A549 (cell line): ENCODE results near the gene PACS2. TPM values are rescaled to one million over a fixed set of nuclear protein-coding genes. Genes with fewer than 3 reads are reported as not detected.

Experiments
- ATAC-seq, 2 experiments: fragments of 200-7000 bp in 1 of 2; fragments of >200 bp in 1 of 2; cut with Nextera tagmentation in 1 of 2; cut with Tn5 transposase in 1 of 2; 3 replicates each; pipeline versions ENCODE4 v1.8.0 to v1.9.1; 2018 to 2020; ENCODE audit warnings: mild to moderate bottlenecking in 1 of 2, moderate library complexity in 1 of 2
- CTCF ChIA-PET: fragments of 300-600 bp; sonication (Branson Sonifier 250); formaldehyde crosslinking; extraction: SDS; loops from one replicate; lab custom pipeline; 2021; ENCODE audit warnings: antibody characterized with exemption, inconsistent platforms; lab: Yijun Ruan, JAX
- POLR2A ChIA-PET: fragments of 350-600 bp; formaldehyde crosslinking; extraction: SDS; loops from one replicate; lab custom pipeline; 2021; ENCODE audit warnings: antibody characterized with exemption, inconsistent platforms; lab: Yijun Ruan, JAX
- DNase-seq, 2 experiments: peaks; one replicate each; pipeline versions ENCODE4 v3.0.0 to v3.0.0-alpha.2; 2011 to 2016; ENCODE audit warnings: low read depth in 1 of 2, low spot score in 1 of 2
- FAIRE-seq: peaks from 2 replicates; lab custom pipeline; 2011; peaks lifted over from hg19 to GRCh38; lab: Jason Lieb, UNC
- H3K27ac ChIP-seq, 2 experiments: fragments of >200 bp; sonication (Bioruptor Twin); formaldehyde crosslinking; 3 replicates each; pipeline ENCODE4 v1.5.1; 2016 to 2017
- H3K4me1 ChIP-seq: fragments of >200 bp; sonication (Bioruptor Twin); formaldehyde crosslinking; 3 replicates; pipeline ENCODE4 v1.6.1; 2016
- H3K4me2 ChIP-seq: fragments of >200 bp; sonication (Bioruptor Twin); formaldehyde crosslinking; 3 replicates; pipeline ENCODE4 v1.6.1; 2016
- H3K4me3 ChIP-seq: fragments of >200 bp; sonication (Bioruptor Twin); formaldehyde crosslinking; 3 replicates; pipeline ENCODE4 v1.5.1; 2016
- H3K9me3 ChIP-seq: fragments of >200 bp; sonication (Bioruptor Twin); formaldehyde crosslinking; 3 replicates; pipeline ENCODE4 v1.6.1; 2016
- BCL3 ChIP-seq: fragments of >200 bp; sonication (Bioruptor Twin); formaldehyde crosslinking; IDR thresholded peaks from 3 replicates; pipeline ENCODE4 v1.6.1; 2016
- BHLHE40 ChIP-seq: IDR thresholded peaks from 2 replicates; pipeline ENCODE4 v1.6.1; 2012; ENCODE audit warnings: low read depth, low read length, inconsistent platforms
- CBX8 ChIP-seq: fragments of 200-600 bp; sonication (generic); IDR thresholded peaks from 2 replicates; pipeline ENCODE4 v1.6.1; 2016
- CEBPB ChIP-seq, 2 experiments: fragments of >200 bp in 1 of 2; sonication (Bioruptor Twin) in 1 of 2; formaldehyde crosslinking in 1 of 2; IDR thresholded peaks; 2 replicates each; pipeline ENCODE4 v1.6.1; 2012 to 2016
- CHD2 ChIP-seq: fragments of 150-350 bp; IDR thresholded peaks from 2 replicates; pipeline ENCODE4 v1.6.1; 2014; ENCODE audit warnings: low read length; ENCODE audit not compliant: partially characterized antibody
- EHMT2 ChIP-seq: fragments of 200-600 bp; sonication (generic); IDR thresholded peaks from 2 replicates; pipeline ENCODE4 v1.6.1; 2016; ENCODE audit warnings: antibody characterized with exemption, low read depth, mild to moderate bottlenecking, moderate library complexity
- HDAC2 ChIP-seq: fragments of 200-600 bp; sonication (generic); IDR thresholded peaks from 2 replicates; pipeline ENCODE4 v1.6.1; 2016
- HES2 ChIP-seq: fragments of >200 bp; sonication (Bioruptor Twin); formaldehyde crosslinking; IDR thresholded peaks from 2 replicates; pipeline ENCODE4 v1.6.1; 2016
- HOXA7 ChIP-seq: fragments of 250-450 bp; sonication (Bioruptor Pico); IDR thresholded peaks from 2 replicates; pipeline ENCODE4 v1.5.0; 2020; ENCODE audit warnings: mild to moderate bottlenecking, moderate library complexity
- JUN ChIP-seq, 2 experiments: fragments of >200 bp; sonication (Bioruptor Twin); formaldehyde crosslinking; IDR thresholded peaks; 2 replicates in 1 of 2; 3 replicates in 1 of 2; pipeline ENCODE4 v1.6.1; 2016 to 2017
- MAZ ChIP-seq: fragments of 150-350 bp; IDR thresholded peaks from 2 replicates; pipeline ENCODE4 v1.6.1; 2014; ENCODE audit warnings: antibody characterized with exemption, low read depth, low read length, borderline replicate concordance
- MYC ChIP-seq: IDR thresholded peaks from 2 replicates; pipeline ENCODE4 v1.6.1; 2012; ENCODE audit warnings: mild to moderate bottlenecking, inconsistent platforms, low read length, improper control_type of control experiment, borderline replicate concordance
- NR3C1 ChIP-seq: fragments of >200 bp; sonication (Bioruptor Twin); formaldehyde crosslinking; IDR thresholded peaks from 3 replicates; pipeline ENCODE4 v1.6.1; 2017
- POLR2AphosphoS2 ChIP-seq: conservative IDR thresholded peaks from 2 replicates; pipeline ENCODE4 v1.6.1; 2012; ENCODE audit warnings: low read length, improper control_type of control experiment, inconsistent platforms
- RAD21 ChIP-seq, 2 experiments: fragments of >200 bp in 1 of 2; sonication (Bioruptor Twin) in 1 of 2; formaldehyde crosslinking in 1 of 2; IDR thresholded peaks in 1 of 2; conservative IDR thresholded peaks in 1 of 2; 2 replicates in 1 of 2; 3 replicates in 1 of 2; pipeline ENCODE4 v1.6.1; 2012 to 2018; ENCODE audit warnings: inconsistent platforms in 1 of 2
- RFX5 ChIP-seq: fragments of 450-650 bp; IDR thresholded peaks from 2 replicates; pipeline ENCODE4 v1.7.1; 2014; ENCODE audit warnings: antibody characterized with exemption, mild to moderate bottlenecking, moderate library complexity
- RNF2 ChIP-seq: fragments of 200-600 bp; sonication (generic); IDR thresholded peaks from 2 replicates; pipeline ENCODE4 v1.6.1; 2016; ENCODE audit warnings: low read depth, mild to moderate bottlenecking, antibody characterized with exemption, moderate library complexity, borderline replicate concordance
- SREBF2 ChIP-seq: fragments of 450-650 bp; IDR thresholded peaks from 2 replicates; pipeline ENCODE4 v1.6.1; 2014; ENCODE audit warnings: mild to moderate bottlenecking, moderate library complexity
- TFCP2L1 ChIP-seq: fragments of 250-450 bp; sonication (Bioruptor Pico); IDR thresholded peaks from 2 replicates; pipeline ENCODE4 v1.5.0; 2021; ENCODE audit warnings: mild to moderate bottlenecking
- USF2 ChIP-seq: fragments of 450-650 bp; IDR thresholded peaks from 2 replicates; pipeline ENCODE4 v1.6.1; 2014; ENCODE audit warnings: antibody characterized with exemption
- ZC3H11A ChIP-seq: fragments of 450-650 bp; IDR thresholded peaks from 2 replicates; pipeline ENCODE4 v1.6.1; 2014; ENCODE audit warnings: antibody characterized with exemption, mild to moderate bottlenecking
- ZNF302 ChIP-seq: fragments of 250-450 bp; sonication (Bioruptor Pico); IDR thresholded peaks from 2 replicates; pipeline ENCODE4 v1.9.0; 2021; ENCODE audit warnings: inconsistent platforms, mild to moderate bottlenecking, moderate library complexity
- ZSCAN20 ChIP-seq: fragments of 250-450 bp; sonication (Bioruptor Pico); IDR thresholded peaks from 2 replicates; pipeline ENCODE4 v1.8.0; 2022; ENCODE audit warnings: mild to moderate bottlenecking, moderate library complexity
- WGBS: methylation state at CpG from one replicate; pipeline ENCODE4 v1.1.6; 2017; ENCODE audit errors: missing lambda C conversion rate; 5-methylcytosine and 5-hydroxymethylcytosine counted together
- polyA plus RNA-seq, 4 experiments: library from polyadenylated mRNA; depleted of rRNA in 3 of 4; stranded (reverse); fragments of >200 nt; fragmentation: RNase III in 1 of 4; extraction: RNeasy Plus Mini Kit Qiagen cat#74134 plus additional on column Dnase treatment in 1 of 4; gene quantifications; 2 replicates in 3 of 4; 3 replicates in 1 of 4; pipeline ENCODE4 v1.2.3, GENCODE V29; 2011 to 2017
- TF ChIP-seq, protein P1 (sequence below): fragments of 250-450 bp; sonication (Bioruptor Pico); IDR thresholded peaks from 2 replicates; pipeline ENCODE4 v1.5.0; 2021; ENCODE audit warnings: mild to moderate bottlenecking, moderate library complexity, borderline replicate concordance
- TF ChIP-seq, protein P2 (sequence below): IDR thresholded peaks from 2 replicates; pipeline ENCODE4 v1.6.1; 2012; ENCODE audit warnings: low read depth, borderline replicate concordance
- TF ChIP-seq, protein P3 (sequence below): fragments of 150-350 bp; IDR thresholded peaks from 2 replicates; pipeline ENCODE4 v1.6.1; 2014; ENCODE audit warnings: low read depth, mild to moderate bottlenecking, low read length

PACS2 gene
- polyA plus RNA-seq, 2 of the 4 experiments (the other 2 are of a cell fraction) = 11.9 to 24.5 TPM

DNA sequence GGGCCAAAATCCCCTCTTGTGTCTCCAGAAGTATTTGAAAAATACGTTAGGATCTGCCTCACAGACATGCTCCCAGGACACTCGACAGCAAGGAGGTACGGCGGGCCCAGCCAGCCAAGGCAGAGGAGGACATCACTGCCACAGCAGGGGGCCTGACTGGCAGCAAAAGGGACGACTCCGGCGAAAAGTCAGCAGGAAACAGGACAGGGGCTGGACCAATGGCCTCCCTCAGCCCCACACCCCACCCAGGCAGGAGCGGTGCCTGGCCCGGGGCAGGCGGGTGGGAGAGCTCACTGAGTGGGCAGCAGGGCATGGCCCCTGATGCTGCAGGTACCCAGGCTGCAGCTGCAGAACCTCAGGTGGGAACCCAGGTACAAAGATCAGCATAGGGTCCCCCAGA, 31.5 kb upstream of the PACS2 start:
- H3K9me3 ChIP-seq = no peaks in the 10 kb centered on the region
- H3K4me3 ChIP-seq = no peak overlapping the region
- no peak overlapping the region for H3K27ac ChIP-seq
- no peak for TF ChIP-seq RAD21 (conservative IDR thresholded peaks at IDR 0.05 in 1 of 2, IDR thresholded peaks at IDR 0.05 in 1 of 2)
- TF ChIP-seq, protein P1, sequence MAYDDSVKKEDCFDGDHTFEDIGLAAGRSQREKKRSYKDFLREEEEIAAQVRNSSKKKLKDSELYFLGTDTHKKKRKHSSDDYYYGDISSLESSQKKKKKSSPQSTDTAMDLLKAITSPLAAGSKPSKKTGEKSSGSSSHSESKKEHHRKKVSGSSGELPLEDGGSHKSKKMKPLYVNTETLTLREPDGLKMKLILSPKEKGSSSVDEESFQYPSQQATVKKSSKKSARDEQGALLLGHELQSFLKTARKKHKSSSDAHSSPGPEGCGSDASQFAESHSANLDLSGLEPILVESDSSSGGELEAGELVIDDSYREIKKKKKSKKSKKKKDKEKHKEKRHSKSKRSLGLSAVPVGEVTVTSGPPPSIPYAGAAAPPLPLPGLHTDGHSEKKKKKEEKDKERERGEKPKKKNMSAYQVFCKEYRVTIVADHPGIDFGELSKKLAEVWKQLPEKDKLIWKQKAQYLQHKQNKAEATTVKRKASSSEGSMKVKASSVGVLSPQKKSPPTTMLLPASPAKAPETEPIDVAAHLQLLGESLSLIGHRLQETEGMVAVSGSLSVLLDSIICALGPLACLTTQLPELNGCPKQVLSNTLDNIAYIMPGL (CRISPR knock-in tag) = no peak
- TF ChIP-seq MYC = no peak
- TF ChIP-seq HOXA7 (CRISPR knock-in tag) = no peak
- TF ChIP-seq, all 56 proteins: peak for 0
- WGBS = 85% methylated on average over 10 of the region's 10 CpGs
- FAIRE-seq (no peak), DNase-seq (no peak), ATAC-seq (no peak)
- POLR2A ChIA-PET = no interaction called here
- H3K4me1 ChIP-seq = peaks cover 4% of the 10 kb centered on the region; the same call in 1 of the 3 replicates
- no peak overlapping the region for H3K4me2 ChIP-seq
- CTCF ChIA-PET = interaction anchor here (1.0 to 3.2 kb wide), 16 partner anchors 9 to 197 kb away, joined by 3 to 32 read pairs (median 6); no protein-coding TSS in a partner anchor

- ATAC-seq = no peak
- no peak for DNase-seq
- WGBS = 86% methylated on average over 15 of the region's 15 CpGs
- Histone ChIP-seq H3K9me3 (no peaks in the 10 kb centered on the region), H3K4me2 (no peak overlapping the region), H3K4me1 (peaks cover 4% of the 10 kb centered on the region; the same call in 1 of the 3 replicates), H3K4me3 (no peak overlapping the region), H3K27ac (no peak overlapping the region)
- CTCF ChIA-PET = interaction anchor here (1.5 to 3.2 kb wide), 3 partner anchors 15 to 80 kb away, joined by 4 to 17 read pairs (median 13); no protein-coding TSS in a partner anchor
- TF ChIP-seq ZNF302 (CRISPR knock-in tag) (no peak), JUN (IDR thresholded peaks at IDR 0.05) (no peak), RNF2 (no peak), ZC3H11A (no peak), BCL3 (no peak), RFX5 (no peak), HES2 (no peak), USF2 (no peak), EHMT2 (no peak), CHD2 (no peak), MAZ (no peak), CBX8 (no peak), NR3C1 (no peak), SREBF2 (no peak)
- no peak for FAIRE-seq
- POLR2A ChIA-PET = no interaction called here
Measured at GRCh38 chr14:105283899-105284298, 30.6 kb upstream of the PACS2 start.

- FAIRE-seq = no peak
- H3K27ac ChIP-seq = no peak overlapping the region
- DNase-seq = no peak
- H3K9me3 ChIP-seq = no peaks in the 10 kb centered on the region
- POLR2A ChIA-PET = interaction anchor here (1.0 kb wide), 1 partner anchor 16 kb away, joined by 3 read pairs; the partner anchor contains the start of gene BRF1
- 92% methylated on average over 8 of the region's 8 CpGs for WGBS
- H3K4me3 ChIP-seq = no peak overlapping the region
- no peak overlapping the region for H3K4me2 ChIP-seq
- TF ChIP-seq TFCP2L1 (CRISPR knock-in tag) (no peak), ZSCAN20 (CRISPR knock-in tag) (no peak), ZC3H11A (no peak), CEBPB (IDR thresholded peaks at IDR 0.05) (no peak), BCL3 (no peak), POLR2AphosphoS2 (no peak), HDAC2 (no peak), EHMT2 (no peak), BHLHE40 (no peak)
- TF ChIP-seq, protein P2, sequence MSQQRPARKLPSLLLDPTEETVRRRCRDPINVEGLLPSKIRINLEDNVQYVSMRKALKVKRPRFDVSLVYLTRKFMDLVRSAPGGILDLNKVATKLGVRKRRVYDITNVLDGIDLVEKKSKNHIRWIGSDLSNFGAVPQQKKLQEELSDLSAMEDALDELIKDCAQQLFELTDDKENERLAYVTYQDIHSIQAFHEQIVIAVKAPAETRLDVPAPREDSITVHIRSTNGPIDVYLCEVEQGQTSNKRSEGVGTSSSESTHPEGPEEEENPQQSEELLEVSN = no peak
- TF ChIP-seq, protein P3, sequence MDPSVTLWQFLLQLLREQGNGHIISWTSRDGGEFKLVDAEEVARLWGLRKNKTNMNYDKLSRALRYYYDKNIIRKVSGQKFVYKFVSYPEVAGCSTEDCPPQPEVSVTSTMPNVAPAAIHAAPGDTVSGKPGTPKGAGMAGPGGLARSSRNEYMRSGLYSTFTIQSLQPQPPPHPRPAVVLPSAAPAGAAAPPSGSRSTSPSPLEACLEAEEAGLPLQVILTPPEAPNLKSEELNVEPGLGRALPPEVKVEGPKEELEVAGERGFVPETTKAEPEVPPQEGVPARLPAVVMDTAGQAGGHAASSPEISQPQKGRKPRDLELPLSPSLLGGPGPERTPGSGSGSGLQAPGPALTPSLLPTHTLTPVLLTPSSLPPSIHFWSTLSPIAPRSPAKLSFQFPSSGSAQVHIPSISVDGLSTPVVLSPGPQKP = no peak
- peaks cover 4% of the 10 kb centered on the region; the same call in 1 of the 3 replicates for H3K4me1 ChIP-seq
- ATAC-seq = no peak
- CTCF ChIA-PET = no interaction called here
Measured at GRCh38 chr14:105285174-105285573, 29.4 kb upstream of the PACS2 start.
